ENCODE data around the gene PLEKHH1. TPM values are rescaled to one million over a fixed set of nuclear protein-coding genes. Genes with fewer than 3 reads are reported as not detected.
A peak's percentile ranks its signal among the peaks of the same experiment; 100 is the strongest.

Gene PLEKHH1
- total and polyA plus RNA-seq, 9 of the 15 experiments (the other 6 are each of a cell fraction or from before 2014, with no cell fraction given) = 0.76 to 5.9 (median 2.9) TPM

DNA sequence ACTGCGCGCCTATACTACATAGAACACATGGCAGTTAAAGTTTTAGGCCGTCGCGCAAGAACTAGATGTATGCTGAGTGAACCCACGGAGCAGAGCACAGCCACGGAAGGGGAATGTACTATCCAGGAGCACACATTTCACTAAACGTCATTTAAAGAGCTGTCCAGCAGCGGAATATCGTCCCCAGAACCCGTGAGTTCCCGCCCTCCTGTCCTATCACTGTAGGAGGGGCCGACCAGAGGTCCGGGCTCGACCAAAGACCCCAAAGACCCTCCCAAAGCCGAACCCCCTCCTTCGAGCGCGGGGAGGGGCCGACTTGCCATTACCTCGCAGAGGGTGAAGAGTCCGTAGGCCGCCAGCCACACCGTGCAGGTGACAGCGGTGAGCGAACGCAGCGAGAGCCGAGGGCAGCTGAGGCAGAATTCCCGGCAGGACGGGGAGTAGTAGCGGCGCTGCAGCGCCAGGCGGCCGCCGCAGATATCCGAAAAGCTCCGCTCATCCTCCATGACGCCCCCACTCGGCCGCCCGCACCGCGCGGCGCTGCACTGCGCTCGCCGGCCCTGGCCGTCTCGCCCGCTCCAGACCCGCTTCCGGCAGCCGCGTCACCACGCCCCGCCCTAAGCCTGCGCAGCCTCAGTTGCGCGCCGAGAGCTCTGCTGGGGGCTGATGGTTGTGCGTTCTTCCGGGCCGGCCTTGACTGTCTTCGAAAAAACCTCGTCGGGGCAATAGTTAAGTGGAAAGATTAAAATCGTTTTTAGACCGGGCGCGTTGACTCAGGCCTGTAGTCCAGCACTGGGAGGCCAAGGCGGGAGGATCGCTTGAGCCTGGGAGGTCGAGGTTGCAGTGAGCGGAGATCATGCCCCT lies 66.8 kb downstream of the PLEKHH1 start, which contains the start of gene PIGH (continued):
- TF ChIP-seq, protein P1, sequence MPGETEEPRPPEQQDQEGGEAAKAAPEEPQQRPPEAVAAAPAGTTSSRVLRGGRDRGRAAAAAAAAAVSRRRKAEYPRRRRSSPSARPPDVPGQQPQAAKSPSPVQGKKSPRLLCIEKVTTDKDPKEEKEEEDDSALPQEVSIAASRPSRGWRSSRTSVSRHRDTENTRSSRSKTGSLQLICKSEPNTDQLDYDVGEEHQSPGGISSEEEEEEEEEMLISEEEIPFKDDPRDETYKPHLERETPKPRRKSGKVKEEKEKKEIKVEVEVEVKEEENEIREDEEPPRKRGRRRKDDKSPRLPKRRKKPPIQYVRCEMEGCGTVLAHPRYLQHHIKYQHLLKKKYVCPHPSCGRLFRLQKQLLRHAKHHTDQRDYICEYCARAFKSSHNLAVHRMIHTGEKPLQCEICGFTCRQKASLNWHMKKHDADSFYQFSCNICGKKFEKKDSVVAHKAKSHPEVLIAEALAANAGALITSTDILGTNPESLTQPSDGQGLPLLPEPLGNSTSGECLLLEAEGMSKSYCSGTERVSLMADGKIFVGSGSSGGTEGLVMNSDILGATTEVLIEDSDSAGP (CRISPR knock-in tag; IDR thresholded peaks at IDR 0.05) = no peak
- TF ChIP-seq, protein P2, sequence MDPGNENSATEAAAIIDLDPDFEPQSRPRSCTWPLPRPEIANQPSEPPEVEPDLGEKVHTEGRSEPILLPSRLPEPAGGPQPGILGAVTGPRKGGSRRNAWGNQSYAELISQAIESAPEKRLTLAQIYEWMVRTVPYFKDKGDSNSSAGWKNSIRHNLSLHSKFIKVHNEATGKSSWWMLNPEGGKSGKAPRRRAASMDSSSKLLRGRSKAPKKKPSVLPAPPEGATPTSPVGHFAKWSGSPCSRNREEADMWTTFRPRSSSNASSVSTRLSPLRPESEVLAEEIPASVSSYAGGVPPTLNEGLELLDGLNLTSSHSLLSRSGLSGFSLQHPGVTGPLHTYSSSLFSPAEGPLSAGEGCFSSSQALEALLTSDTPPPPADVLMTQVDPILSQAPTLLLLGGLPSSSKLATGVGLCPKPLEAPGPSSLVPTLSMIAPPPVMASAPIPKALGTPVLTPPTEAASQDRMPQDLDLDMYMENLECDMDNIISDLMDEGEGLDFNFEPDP (CRISPR knock-in tag; IDR thresholded peaks at IDR 0.05) = no peak
- TF ChIP-seq ETS2 (tag; IDR thresholded peaks at IDR 0.05; ENCODE audit: borderline replicate concordance, poor library complexity, severe bottlenecking) (no peak), ZKSCAN8 (CRISPR knock-in tag; IDR thresholded peaks at IDR 0.05) (no peak), HLTF (IDR thresholded peaks at IDR 0.05) (no peak), ZBTB7A (IDR thresholded peaks at IDR 0.05; ENCODE audit: borderline replicate concordance, control insufficient read depth, low read depth, low read length) (peak; percentile 93), ARID2 (IDR thresholded peaks at IDR 0.05) (no peak)
- TF ChIP-seq, protein P3, sequence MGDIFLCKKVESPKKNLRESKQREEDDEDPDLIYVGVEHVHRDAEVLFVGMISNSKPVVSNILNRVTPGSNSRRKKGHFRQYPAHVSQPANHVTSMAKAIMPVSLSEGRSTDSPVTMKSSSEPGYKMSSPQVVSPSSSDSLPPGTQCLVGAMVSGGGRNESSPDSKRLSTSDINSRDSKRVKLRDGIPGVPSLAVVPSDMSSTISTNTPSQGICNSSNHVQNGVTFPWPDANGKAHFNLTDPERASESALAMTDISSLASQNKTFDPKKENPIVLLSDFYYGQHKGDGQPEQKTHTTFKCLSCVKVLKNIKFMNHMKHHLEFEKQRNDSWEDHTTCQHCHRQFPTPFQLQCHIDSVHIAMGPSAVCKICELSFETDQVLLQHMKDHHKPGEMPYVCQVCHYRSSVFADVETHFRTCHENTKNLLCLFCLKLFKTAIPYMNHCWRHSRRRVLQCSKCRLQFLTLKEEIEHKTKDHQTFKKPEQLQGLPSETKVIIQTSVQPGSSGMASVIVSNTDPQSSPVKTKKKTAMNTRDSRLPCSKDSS (IDR thresholded peaks at IDR 0.05; ENCODE audit: low read depth, partially characterized antibody) = no peak
- TF ChIP-seq, protein P4, sequence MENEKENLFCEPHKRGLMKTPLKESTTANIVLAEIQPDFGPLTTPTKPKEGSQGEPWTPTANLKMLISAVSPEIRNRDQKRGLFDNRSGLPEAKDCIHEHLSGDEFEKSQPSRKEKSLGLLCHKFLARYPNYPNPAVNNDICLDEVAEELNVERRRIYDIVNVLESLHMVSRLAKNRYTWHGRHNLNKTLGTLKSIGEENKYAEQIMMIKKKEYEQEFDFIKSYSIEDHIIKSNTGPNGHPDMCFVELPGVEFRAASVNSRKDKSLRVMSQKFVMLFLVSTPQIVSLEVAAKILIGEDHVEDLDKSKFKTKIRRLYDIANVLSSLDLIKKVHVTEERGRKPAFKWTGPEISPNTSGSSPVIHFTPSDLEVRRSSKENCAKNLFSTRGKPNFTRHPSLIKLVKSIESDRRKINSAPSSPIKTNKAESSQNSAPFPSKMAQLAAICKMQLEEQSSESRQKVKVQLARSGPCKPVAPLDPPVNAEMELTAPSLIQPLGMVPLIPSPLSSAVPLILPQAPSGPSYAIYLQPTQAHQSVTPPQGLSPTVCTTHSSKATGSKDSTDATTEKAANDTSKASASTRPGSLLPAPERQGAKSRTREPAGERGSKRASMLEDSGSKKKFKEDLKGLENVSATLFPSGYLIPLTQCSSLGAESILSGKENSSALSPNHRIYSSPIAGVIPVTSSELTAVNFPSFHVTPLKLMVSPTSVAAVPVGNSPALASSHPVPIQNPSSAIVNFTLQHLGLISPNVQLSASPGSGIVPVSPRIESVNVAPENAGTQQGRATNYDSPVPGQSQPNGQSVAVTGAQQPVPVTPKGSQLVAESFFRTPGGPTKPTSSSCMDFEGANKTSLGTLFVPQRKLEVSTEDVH (IDR thresholded peaks at IDR 0.05; ENCODE audit: low read depth, partially characterized antibody) = no peak

Data from K562 (cell line).